Loucy (cell line): ENCODE data around the gene PDIK1L.
A peak's percentile ranks its signal among the peaks of the same experiment; 100 is the strongest.

Source experiments
- H2AFZ ChIP-seq: fragments of 200-600 bp; sonication (generic); 2 replicates; pipeline ENCODE4 v1.6.0; 2016; ENCODE audit warnings: antibody characterized with exemption, mild to moderate bottlenecking, low read length, moderate library complexity
- H3F3A ChIP-seq: fragments of 200-600 bp; 2 replicates; pipeline ENCODE4 v1.6.0; 2016; ENCODE audit warnings: antibody characterized with exemption, low read depth, mild to moderate bottlenecking
- H3K27me3 ChIP-seq: fragments of 200-600 bp; sonication (generic); 2 replicates; pipeline ENCODE4 v1.6.1; 2014; ENCODE audit warnings: low read length, mild to moderate bottlenecking; ENCODE audit not compliant: insufficient read depth, poor library complexity, severe bottlenecking
- H3K36me3 ChIP-seq: fragments of 200-600 bp; sonication (generic); 2 replicates; pipeline ENCODE4 v1.6.1; 2016; ENCODE audit warnings: low read length; ENCODE audit not compliant: insufficient read depth
- H3K4me1 ChIP-seq: fragments of 200-600 bp; sonication (generic); 2 replicates; pipeline ENCODE4 v1.5.1; 2014; ENCODE audit warnings: low read length, mild to moderate bottlenecking; ENCODE audit not compliant: insufficient read depth, poor library complexity, severe bottlenecking
- H3K4me2 ChIP-seq: fragments of 200-600 bp; sonication (generic); 2 replicates; pipeline ENCODE4 v1.6.0; 2014; ENCODE audit warnings: antibody characterized with exemption, low read length, low read depth, mild to moderate bottlenecking; ENCODE audit not compliant: poor library complexity, severe bottlenecking
- H3K4me3 ChIP-seq: fragments of 200-600 bp; sonication (generic); 2 replicates; pipeline ENCODE4 v1.5.1; 2014; ENCODE audit warnings: low read length, mild to moderate bottlenecking, mixed read lengths; ENCODE audit not compliant: poor library complexity, severe bottlenecking
- H3K79me2 ChIP-seq: fragments of 200-600 bp; sonication (generic); 2 replicates; pipeline ENCODE4 v1.6.1; 2014; ENCODE audit warnings: low read length; ENCODE audit not compliant: insufficient read depth
- H3K9ac ChIP-seq: fragments of 200-600 bp; sonication (generic); 2 replicates; pipeline ENCODE4 v1.6.0; 2014; ENCODE audit warnings: mild to moderate bottlenecking, low read depth, low read length, moderate library complexity; ENCODE audit not compliant: poor library complexity, severe bottlenecking
- H3K9me2 ChIP-seq: fragments of 200-600 bp; sonication (generic); replicated peaks from 2 replicates; pipeline ENCODE4 v1.6.1; 2016; ENCODE audit warnings: low read depth, low read length, mixed read lengths
- H3K9me3 ChIP-seq: fragments of 200-600 bp; sonication (generic); 2 replicates; pipeline ENCODE4 v1.6.1; 2014; ENCODE audit warnings: mild to moderate bottlenecking, antibody characterized with exemption, low read length, low read depth; ENCODE audit not compliant: insufficient read depth
- H4K20me1 ChIP-seq: fragments of 200-600 bp; sonication (generic); 2 replicates; pipeline ENCODE4 v1.6.0; 2014; ENCODE audit warnings: antibody characterized with exemption, low read length, mild to moderate bottlenecking; ENCODE audit not compliant: insufficient read depth, poor library complexity, severe bottlenecking
- CTCF ChIP-seq: fragments of 200-600 bp; sonication (generic); conservative IDR thresholded peaks from 2 replicates; pipeline ENCODE4 v1.5.1; 2014; ENCODE audit warnings: mild to moderate bottlenecking, antibody characterized with exemption, low read length
- EZH2phosphoT487 ChIP-seq: fragments of 200-600 bp; IDR thresholded peaks from 2 replicates; pipeline ENCODE4 v1.6.1; 2018; ENCODE audit warnings: antibody characterized with exemption, mild to moderate bottlenecking, moderate library complexity, borderline replicate concordance

Gene PDIK1L

GRCh38 chr1:26164861-26165842, 53.5 kb downstream of the PDIK1L start:
- no peak for TF ChIP-seq EZH2phosphoT487
- TF ChIP-seq CTCF: no peak
- no peak overlapping the region for H3K4me3 ChIP-seq
- H3K36me3 ChIP-seq: no peaks in the 10 kb centered on the region
- H3K79me2 ChIP-seq: peaks cover 23% of the 10 kb centered on the region
- H3K9me3 ChIP-seq: no peaks in the 10 kb centered on the region
- H3K4me2 ChIP-seq: no peak overlapping the region
- no peak overlapping the region for H3K9ac ChIP-seq
- no peaks in the 10 kb centered on the region for H3K27me3 ChIP-seq
- peaks cover 22% of the 10 kb centered on the region for H3K4me1 ChIP-seq
- no peaks in the 10 kb centered on the region for H3F3A ChIP-seq
- H3K9me2 ChIP-seq: no peaks in the 10 kb centered on the region
- H4K20me1 ChIP-seq: no peaks in the 10 kb centered on the region
- no peak overlapping the region for H2AFZ ChIP-seq

GRCh38 chr1:26166719-26167281, 55.2 kb downstream of the PDIK1L start:
- no peak overlapping the region for H2AFZ ChIP-seq
- peaks cover 20% of the 10 kb centered on the region for H3K4me1 ChIP-seq
- H4K20me1 ChIP-seq: no peaks in the 10 kb centered on the region
- H3K27me3 ChIP-seq: no peaks in the 10 kb centered on the region
- H3K4me2 ChIP-seq: no peak overlapping the region
- no peak for TF ChIP-seq EZH2phosphoT487
- no peak for TF ChIP-seq CTCF
- H3K9me2 ChIP-seq: no peaks in the 10 kb centered on the region
- H3K9ac ChIP-seq: no peak overlapping the region
- no peak overlapping the region for H3K4me3 ChIP-seq
- no peaks in the 10 kb centered on the region for H3F3A ChIP-seq
- H3K9me3 ChIP-seq: no peaks in the 10 kb centered on the region
- peaks cover 25% of the 10 kb centered on the region for H3K79me2 ChIP-seq
- H3K36me3 ChIP-seq: no peaks in the 10 kb centered on the region

- Histone ChIP-seq H3K4me2 (peak within 1 kb of the TSS; percentile 88), H3K79me2 (peaks cover 19% of the 10 kb centered on the region), H3F3A (no peaks in the 10 kb centered on the region), H3K9me3 (no peaks in the 10 kb centered on the region), H3K9me2 (no peaks in the 10 kb centered on the region), H3K27me3 (no peaks in the 10 kb centered on the region), H2AFZ (peak within 1 kb of the TSS; percentile 94), H3K4me1 (peaks cover 14% of the 10 kb centered on the region), H3K36me3 (no peaks in the 10 kb centered on the region), H3K4me3 (peak within 1 kb of the TSS; percentile 93), H4K20me1 (no peaks in the 10 kb centered on the region), H3K9ac (peak within 1 kb of the TSS; percentile 90)
- TF ChIP-seq EZH2phosphoT487: no peak
Observed at GRCh38 chr1:26168410-26169197, 57.0 kb downstream of the PDIK1L start, which contains the start of gene C1orf232. C1orf232 (minus strand) TSS chr1:26168963; CDS start chr1:26168499, 464 bp downstream.
